Stimulated activated CD4-positive, alpha-beta T cell treated with anti-CD3 and anti-CD28 coated beads, TNF-alpha, amount 100 ng/mL, for 24 hours (primary cell): ENCODE results near the gene FLNB.
"Not testable (repeated sequence)": the region's sequence is repeated elsewhere in the genome, so short reads cannot be mapped to it uniquely, and the experiment has no call there.

Experiments
- DNase-seq, 3 experiments: peaks; one replicate each; pipeline ENCODE4 v3.0.0-alpha.2; 2020; ENCODE audit warnings: low read depth in 3 of 3

FLNB gene

GRCh38 chr3:58201451-58201850, 193.2 kb downstream of the FLNB start:
- not testable (repeated sequence) for DNase-seq

- DNase-seq, result no peak
Measured at GRCh38 chr3:58202917-58203360, 194.7 kb downstream of the FLNB start.

- no peak for DNase-seq
Measured at GRCh38 chr3:58203541-58203940, 195.3 kb downstream of the FLNB start.

GRCh38 chr3:58204720-58205119, 196.5 kb downstream of the FLNB start:
- DNase-seq, result no peak

- no peak for DNase-seq
Measured at GRCh38 chr3:58205981-58206380, 197.8 kb downstream of the FLNB start.

- DNase-seq, result no peak
Measured at GRCh38 chr3:58206406-58207011, 198.3 kb downstream of the FLNB start.

GRCh38 chr3:58207954-58208353, 199.7 kb downstream of the FLNB start:
- no peak for DNase-seq

GRCh38 chr3:58209933-58210332, 201.7 kb downstream of the FLNB start:
- DNase-seq, result no peak

GRCh38 chr3:58210761-58211460, 202.7 kb downstream of the FLNB start, which contains the start of gene DNASE1L3:
Gene DNASE1L3, minus strand, starts transcription at chr3:58210972. Its CDS starts 66 bp downstream, at chr3:58210906.
- no peak for DNase-seq

- DNase-seq, result peak in 2 of 3 experiments; percentile 5 to 40
Measured at GRCh38 chr3:58214484-58215316, 206.5 kb downstream of the FLNB start.

- DNase-seq, result no peak
Measured at GRCh38 chr3:58215317-58216025, 207.2 kb downstream of the FLNB start.

- DNase-seq, result no peak
Measured at GRCh38 chr3:58216496-58217195, 208.4 kb downstream of the FLNB start.

GRCh38 chr3:58217209-58217811, 209.1 kb downstream of the FLNB start:
- peak; percentile 25 to 45 (median 42) for DNase-seq

GRCh38 chr3:58218904-58219303, 210.7 kb downstream of the FLNB start:
- DNase-seq, result no peak
